ENCODE results near the gene ADCY10. TPM values are rescaled to one million over a fixed set of nuclear protein-coding genes. Genes with fewer than 3 reads are reported as not detected.

ADCY10 gene
- total RNA-seq, 4 donors from 2014 or later = 0.07 to 1.2 TPM; not detected in 2

GRCh38 chr1:167916766-167917511, 3.0 kb upstream of the ADCY10 start:
- Histone ChIP-seq H3K4me3 (no peak overlapping the region), H3K36me3 (peaks cover 4 to 15% of the 10 kb centered on the region in 2 donors), H3K27me3 (no peaks in the 10 kb centered on the region), H3K9me3 (no peaks in the 10 kb centered on the region), H3K27ac (no peak overlapping the region), H3K4me1 (peaks cover 4 to 5% of the 10 kb centered on the region in 2 donors)
- TF ChIP-seq, protein P1, sequence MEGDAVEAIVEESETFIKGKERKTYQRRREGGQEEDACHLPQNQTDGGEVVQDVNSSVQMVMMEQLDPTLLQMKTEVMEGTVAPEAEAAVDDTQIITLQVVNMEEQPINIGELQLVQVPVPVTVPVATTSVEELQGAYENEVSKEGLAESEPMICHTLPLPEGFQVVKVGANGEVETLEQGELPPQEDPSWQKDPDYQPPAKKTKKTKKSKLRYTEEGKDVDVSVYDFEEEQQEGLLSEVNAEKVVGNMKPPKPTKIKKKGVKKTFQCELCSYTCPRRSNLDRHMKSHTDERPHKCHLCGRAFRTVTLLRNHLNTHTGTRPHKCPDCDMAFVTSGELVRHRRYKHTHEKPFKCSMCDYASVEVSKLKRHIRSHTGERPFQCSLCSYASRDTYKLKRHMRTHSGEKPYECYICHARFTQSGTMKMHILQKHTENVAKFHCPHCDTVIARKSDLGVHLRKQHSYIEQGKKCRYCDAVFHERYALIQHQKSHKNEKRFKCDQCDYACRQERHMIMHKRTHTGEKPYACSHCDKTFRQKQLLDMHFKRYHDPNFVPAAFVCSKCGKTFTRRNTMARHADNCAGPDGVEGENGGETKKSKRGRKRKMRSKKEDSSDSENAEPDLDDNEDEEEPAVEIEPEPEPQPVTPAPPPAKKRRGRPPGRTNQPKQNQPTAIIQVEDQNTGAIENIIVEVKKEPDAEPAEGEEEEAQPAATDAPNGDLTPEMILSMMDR (IDR thresholded peaks at IDR 0.05 in 4 of 5, conservative IDR thresholded peaks at IDR 0.05 in 1 of 5) = no peak
- no peak for TF ChIP-seq POLR2A (IDR thresholded peaks at IDR 0.05)
- intact Hi-C loops (cut with DNase I; ENCODE audit: low total_unique reads) (no loop called here), in situ Hi-C loops (cut with MboI; ENCODE audit: low sequenced_read_pairs in 4 of 4) (no loop called here)
- DNase-seq (no peak), ATAC-seq (no peak)

- Histone ChIP-seq H3K4me1 (peaks cover 0 to 3% of the 10 kb centered on the region in 2 donors), H3K4me3 (no peak overlapping the region), H3K36me3 (peaks cover 4 to 15% of the 10 kb centered on the region in 2 donors), H3K9me3 (no peaks in the 10 kb centered on the region), H3K27me3 (no peaks in the 10 kb centered on the region), H3K27ac (no peak overlapping the region)
- intact Hi-C loops (cut with DNase I; ENCODE audit: low total_unique reads) (no loop called here), in situ Hi-C loops (cut with MboI; ENCODE audit: low sequenced_read_pairs in 4 of 4) (no loop called here)
- DNase-seq = no peak
- ATAC-seq = no peak
- no peak for TF ChIP-seq POLR2A (IDR thresholded peaks at IDR 0.05)
- TF ChIP-seq, protein P1 (IDR thresholded peaks at IDR 0.05 in 4 of 5, conservative IDR thresholded peaks at IDR 0.05 in 1 of 5) = no peak
Observed at GRCh38 chr1:167915569-167915968, 1.6 kb upstream of the ADCY10 start.

DNA sequence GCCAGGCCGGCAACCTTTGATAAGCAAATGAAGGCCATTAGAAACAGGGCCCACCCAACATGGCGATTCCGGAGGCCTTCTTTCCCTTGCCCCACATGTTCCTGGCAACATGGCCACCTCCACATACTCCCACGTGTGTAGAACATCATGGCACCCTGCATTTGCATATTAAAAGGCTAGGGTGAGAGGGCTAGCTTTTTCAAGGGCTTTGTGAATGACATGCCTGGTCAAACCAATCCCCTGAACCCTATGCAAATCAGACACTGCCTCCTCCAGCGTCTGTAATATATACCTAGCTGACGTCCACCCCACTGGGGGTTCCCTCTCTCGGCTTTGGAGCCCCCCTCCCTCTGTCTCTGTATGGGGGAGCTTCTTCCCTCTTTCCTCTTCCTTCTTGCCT, 1.6 kb downstream of the ADCY10 start:
- intact Hi-C loops (cut with DNase I; ENCODE audit: low total_unique reads) = no loop called here
- in situ Hi-C loops (cut with MboI; ENCODE audit: low sequenced_read_pairs in 4 of 4) = no loop called here
- ATAC-seq = no peak

GRCh38 chr1:167911413-167911812, 2.5 kb downstream of the ADCY10 start:
- in situ Hi-C loops (cut with MboI; ENCODE audit: low sequenced_read_pairs in 4 of 4) = no loop called here
- H3K4me1 ChIP-seq = peaks cover 0 to 3% of the 10 kb centered on the region in 2 donors
- no peaks in the 10 kb centered on the region for H3K27me3 ChIP-seq
- no peak for TF ChIP-seq POLR2A (IDR thresholded peaks at IDR 0.05)
- TF ChIP-seq, protein P1 (IDR thresholded peaks at IDR 0.05 in 4 of 5, conservative IDR thresholded peaks at IDR 0.05 in 1 of 5) = no peak
- H3K4me3 ChIP-seq = no peak overlapping the region
- no peak for DNase-seq
- intact Hi-C loops (cut with DNase I; ENCODE audit: low total_unique reads) = no loop called here
- no peaks in the 10 kb centered on the region for H3K9me3 ChIP-seq
- peaks cover 0 to 1% of the 10 kb centered on the region in 2 donors for H3K36me3 ChIP-seq
- no peak for ATAC-seq
- H3K27ac ChIP-seq = no peak overlapping the region

More for the DNA sequence above, 1.6 kb downstream of the ADCY10 start:
- TF ChIP-seq POLR2A (IDR thresholded peaks at IDR 0.05) = no peak
- TF ChIP-seq, protein P1 (IDR thresholded peaks at IDR 0.05 in 4 of 5, conservative IDR thresholded peaks at IDR 0.05 in 1 of 5) = no peak
- Histone ChIP-seq H3K27me3 (no peaks in the 10 kb centered on the region), H3K27ac (no peak overlapping the region), H3K9me3 (no peaks in the 10 kb centered on the region), H3K4me1 (peaks cover 0 to 3% of the 10 kb centered on the region in 2 donors), H3K36me3 (peaks cover 2 to 4% of the 10 kb centered on the region in 2 donors), H3K4me3 (no peak overlapping the region)
- DNase-seq = no peak

All from gastrocnemius medialis (tissue), 4 donors.